ENCODE data around the gene KRT27.

DNA sequence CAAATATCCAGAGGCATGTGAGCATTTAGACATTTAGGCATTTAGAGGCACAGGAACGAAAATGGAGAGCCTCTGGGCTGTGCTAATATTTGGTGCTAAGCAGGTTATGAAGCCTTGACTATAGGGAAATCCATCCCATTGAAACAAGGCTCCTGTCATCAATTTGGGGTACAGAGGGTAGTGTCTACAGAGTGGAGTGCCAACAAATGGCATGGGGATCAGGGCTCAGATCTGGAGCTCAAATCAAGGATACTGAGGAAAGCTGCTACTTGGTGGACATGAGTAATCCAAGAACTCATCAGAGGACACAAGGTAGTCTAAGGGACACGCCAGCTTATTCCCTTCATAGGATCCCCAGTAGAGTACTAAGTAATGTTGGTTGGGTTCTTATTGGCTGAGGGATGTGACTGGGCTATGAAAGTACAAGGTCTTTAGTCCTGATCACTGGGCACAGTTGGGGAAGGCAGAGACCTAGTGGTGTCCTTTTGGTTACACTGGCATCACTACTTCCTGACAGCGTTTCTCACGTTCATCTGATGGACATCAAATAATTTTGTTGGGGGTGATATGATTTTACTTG lies 34.8 kb upstream of the KRT27 start:
- TF ChIP-seq, protein P1, sequence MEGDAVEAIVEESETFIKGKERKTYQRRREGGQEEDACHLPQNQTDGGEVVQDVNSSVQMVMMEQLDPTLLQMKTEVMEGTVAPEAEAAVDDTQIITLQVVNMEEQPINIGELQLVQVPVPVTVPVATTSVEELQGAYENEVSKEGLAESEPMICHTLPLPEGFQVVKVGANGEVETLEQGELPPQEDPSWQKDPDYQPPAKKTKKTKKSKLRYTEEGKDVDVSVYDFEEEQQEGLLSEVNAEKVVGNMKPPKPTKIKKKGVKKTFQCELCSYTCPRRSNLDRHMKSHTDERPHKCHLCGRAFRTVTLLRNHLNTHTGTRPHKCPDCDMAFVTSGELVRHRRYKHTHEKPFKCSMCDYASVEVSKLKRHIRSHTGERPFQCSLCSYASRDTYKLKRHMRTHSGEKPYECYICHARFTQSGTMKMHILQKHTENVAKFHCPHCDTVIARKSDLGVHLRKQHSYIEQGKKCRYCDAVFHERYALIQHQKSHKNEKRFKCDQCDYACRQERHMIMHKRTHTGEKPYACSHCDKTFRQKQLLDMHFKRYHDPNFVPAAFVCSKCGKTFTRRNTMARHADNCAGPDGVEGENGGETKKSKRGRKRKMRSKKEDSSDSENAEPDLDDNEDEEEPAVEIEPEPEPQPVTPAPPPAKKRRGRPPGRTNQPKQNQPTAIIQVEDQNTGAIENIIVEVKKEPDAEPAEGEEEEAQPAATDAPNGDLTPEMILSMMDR (IDR thresholded peaks at IDR 0.05), result no peak
- TF ChIP-seq POLR2AphosphoS5 (IDR thresholded peaks at IDR 0.05), result no peak

Data from esophagus muscularis mucosa (tissue), 3 donors.